H1 (cell line): ENCODE results near the gene SETD1B. TPM values are rescaled to one million over a fixed set of nuclear protein-coding genes. Genes with fewer than 3 reads are reported as not detected.

Experiments used
- CHD7 ChIP-seq: fragments of 300-600 bp; sonication (generic); IDR thresholded peaks from 2 replicates; pipeline ENCODE4 v1.7.1; 2012; ENCODE audit warnings: low read length, moderate library complexity, mild to moderate bottlenecking, inconsistent platforms; ENCODE audit not compliant: insufficient replicate concordance
- HDAC6 ChIP-seq: IDR thresholded peaks from one replicate; pipeline ENCODE4 v1.7.1; 2012; ENCODE audit warnings: low read depth, mild to moderate bottlenecking, inconsistent platforms, low read length, moderate library complexity
- SAP30 ChIP-seq: fragments of 300-600 bp; sonication (generic); IDR thresholded peaks from 2 replicates; pipeline ENCODE4 v1.7.1; 2012; ENCODE audit warnings: low read length, moderate library complexity, mild to moderate bottlenecking, inconsistent platforms; ENCODE audit not compliant: insufficient read depth, insufficient replicate concordance
- SIX5 ChIP-seq: IDR thresholded peaks from 2 replicates; pipeline ENCODE4 v1.6.1; 2011; ENCODE audit warnings: mild to moderate bottlenecking, low read depth, low read length
- polyA plus RNA-seq, 7 experiments: library from polyadenylated mRNA; depleted of rRNA in 3 of 7; stranded (reverse) in 5 of 7; unstranded in 2 of 7; fragments of >200 nt in 5 of 7; fragments of 200-250 nt in 2 of 7; gene quantifications; 1 replicate in 5 of 7; 2 replicates in 1 of 7; 4 replicates in 1 of 7; pipeline versions ENCODE4 v1.2.1 to v1.2.3, GENCODE V29; 2011 to 2013; ENCODE audit warnings: missing spikeins in 2 of 7, mixed read lengths in 2 of 7
- total RNA-seq: library from RNA; stranded (reverse); fragmentation: NEBNext Ultra II Directional; extraction: Animal tissue kit (Norgen Biotek cat#: 25700); gene quantifications from 2 replicates; pipeline ENCODE4 v1.2.1, GENCODE V29; 2021

SETD1B gene
- total and polyA plus RNA-seq, 2 of the 8 experiments (the other 6 are each of a cell fraction or from before 2014, with no cell fraction given) = 1.3 to 17.7 TPM

GRCh38 chr12:121823101-121823726 lies 19.4 kb downstream of the SETD1B start (continued):
- TF ChIP-seq CHD7 (no peak), SAP30 (no peak), SIX5 (no peak), HDAC6 (no peak)
